Right lobe of liver (tissue), 4 donors: ENCODE measurements around the gene KIR2DL1.

Experiments
- CTCF ChIP-seq, 4 donors: fragments of 200-600 bp in 3 of 4; fragments of 450-650 bp in 1 of 4; IDR thresholded peaks; one replicate each; pipeline versions ENCODE4 v1.5.1 to v1.8.0; 2016 to 2022; ENCODE audit warnings: antibody characterized with exemption in 4 of 4, mild to moderate bottlenecking in 2 of 4
- POLR2A ChIP-seq: fragments of 450-650 bp; IDR thresholded peaks from one replicate; pipeline ENCODE4 v1.6.1; 2017; ENCODE audit warnings: antibody characterized with exemption, mild to moderate bottlenecking
- donor health status: DM: no; HTN: no; CAD: no.
- donor health status: DM: no; HTN: no; CAD: no.
- donor health status: DM: no; HTN: yes; CAD: no.

- no peak for TF ChIP-seq POLR2A
- TF ChIP-seq CTCF (IDR thresholded peaks at IDR 0.05) = no peak
These were observed 21.9 kb downstream of the KIR2DL1 start for GRCh38 chr19:54791476-54791875.
